Measurements from ENCODE around the gene SYNE4. TPM values are rescaled to one million over a fixed set of nuclear protein-coding genes. Genes with fewer than 3 reads are reported as not detected.
"Not testable (repeated sequence)": the region's sequence is repeated elsewhere in the genome, so short reads cannot be mapped to it uniquely, and the experiment has no call there.

The SYNE4 gene
- 1 to 10 TPM in 1 of 3 donors, under 1 TPM in 2; 0.22 to 4.0 (median 0.62) TPM for polyA plus RNA-seq

- no peak within 1 kb of the TSS for H3K27ac ChIP-seq (ENCODE audit: low read depth, low read length)
- WGBS, 3 donors, result 25 to 67% (median 60%) methylated on average over 19 of the region's 19 CpGs
Measured at GRCh38 chr19:36008336-36008978, at the start of gene SYNE4. TSS of gene SYNE4 (minus strand) at chr19:36008813. CDS start at chr19:36008681, 132 bp downstream.

- H3K27ac ChIP-seq (ENCODE audit: low read depth, low read length), result peak within 1 kb of the TSS; percentile 91
- WGBS, 3 donors, result 1% methylated on average over 69 to 76 of the region's 76 CpGs
Measured at GRCh38 chr19:36054733-36055686, 46.4 kb upstream of the SYNE4 start, which contains the start of gene WDR62. TSS of gene WDR62 (plus strand) at chr19:36054897. CDS start at chr19:36054972, 75 bp downstream.

- 0 to 1% (median 1%) methylated on average over 56 of the region's 56 CpGs for WGBS, 3 donors
- peak within 1 kb of the TSS; percentile 91 for H3K27ac ChIP-seq (ENCODE audit: low read depth, low read length)
Measured at GRCh38 chr19:36054119-36054732, 45.6 kb upstream of the SYNE4 start, which contains the start of gene THAP8. TSS of gene THAP8 (minus strand) at chr19:36054285. CDS start at chr19:36054217, 68 bp downstream.

GRCh38 chr19:36051637-36052036 lies 43.0 kb upstream of the SYNE4 start:
- 95 to 98% (median 96%) methylated on average over 4 of the region's 4 CpGs for WGBS, 3 donors
- H3K27ac ChIP-seq (ENCODE audit: low read depth, low read length), result no peak overlapping the region

- WGBS, 3 donors, result 43 to 69% (median 61%) methylated on average over 3 of the region's 3 CpGs
- no peak overlapping the region for H3K27ac ChIP-seq (ENCODE audit: low read depth, low read length)
Measured at GRCh38 chr19:36051236-36051635, 42.6 kb upstream of the SYNE4 start.

- WGBS, 3 donors, result 92 to 94% (median 92%) methylated on average over 4 of the region's 4 CpGs
- no peak overlapping the region for H3K27ac ChIP-seq (ENCODE audit: low read depth, low read length)
Measured at GRCh38 chr19:36049080-36049698, 40.6 kb upstream of the SYNE4 start.

- H3K27ac ChIP-seq (ENCODE audit: low read depth, low read length), result no peak overlapping the region
Measured at GRCh38 chr19:36047835-36048234, 39.2 kb upstream of the SYNE4 start.

GRCh38 chr19:36046443-36047050 lies 37.9 kb upstream of the SYNE4 start:
- 85 to 86% (median 85%) methylated on average over 5 of the region's 5 CpGs for WGBS, 3 donors
- no peak overlapping the region for H3K27ac ChIP-seq (ENCODE audit: low read depth, low read length)

GRCh38 chr19:36043952-36044351 lies 35.3 kb upstream of the SYNE4 start:
- WGBS, 3 donors, result 94 to 98% (median 97%) methylated on average over 2 of the region's 2 CpGs
- H3K27ac ChIP-seq (ENCODE audit: low read depth, low read length), result no peak overlapping the region

GRCh38 chr19:36041831-36042230 lies 33.2 kb upstream of the SYNE4 start:
- no peak overlapping the region for H3K27ac ChIP-seq (ENCODE audit: low read depth, low read length)
- 22 to 39% (median 30%) methylated on average over 3 of the region's 3 CpGs for WGBS, 3 donors

- 82 to 91% (median 85%) methylated on average over 6 of the region's 6 CpGs for WGBS, 3 donors
- H3K27ac ChIP-seq (ENCODE audit: low read depth, low read length), result not testable (repeated sequence)
Measured at GRCh38 chr19:36041092-36041491, 32.5 kb upstream of the SYNE4 start.

- H3K27ac ChIP-seq (ENCODE audit: low read depth, low read length), result no peak overlapping the region
- WGBS, 3 donors, result 79 to 90% (median 83%) methylated on average over 6 of the region's 6 CpGs
Measured at GRCh38 chr19:36040495-36040894, 31.9 kb upstream of the SYNE4 start.

GRCh38 chr19:36032251-36033104 lies 23.9 kb upstream of the SYNE4 start, which contains the start of gene CLIP3:
TSS of gene CLIP3 (minus strand) at chr19:36032873. CDS start at chr19:36032357, 516 bp downstream.
- WGBS, 3 donors, result 3 to 4% (median 3%) methylated on average over 38 to 51 of the region's 51 CpGs
- H3K27ac ChIP-seq (ENCODE audit: low read depth, low read length), result no peak within 1 kb of the TSS

- no peak overlapping the region for H3K27ac ChIP-seq (ENCODE audit: low read depth, low read length)
- 66 to 85% (median 81%) methylated on average over 6 of the region's 6 CpGs for WGBS, 3 donors
Measured at GRCh38 chr19:36031308-36031707, 22.7 kb upstream of the SYNE4 start.

- WGBS, 3 donors, result 82 to 85% (median 85%) methylated on average over 8 of the region's 8 CpGs
- no peak overlapping the region for H3K27ac ChIP-seq (ENCODE audit: low read depth, low read length)
Measured at GRCh38 chr19:36030264-36031148, 21.9 kb upstream of the SYNE4 start.

- 78 to 83% (median 82%) methylated on average over 10 of the region's 10 CpGs for WGBS, 3 donors
- no peak overlapping the region for H3K27ac ChIP-seq (ENCODE audit: low read depth, low read length)
Measured at GRCh38 chr19:36028313-36029041, 19.9 kb upstream of the SYNE4 start.
